Smooth muscle cell (in vitro differentiated cells): ENCODE measurements around the gene P4HA2. TPM values are rescaled to one million over a fixed set of nuclear protein-coding genes. Genes with fewer than 3 reads are reported as not detected.
A peak's percentile ranks its signal among the peaks of the same experiment; 100 is the strongest.

Experiments used
- DNase-seq: peaks from one replicate; lab custom pipeline; 2025; ENCODE audit not compliant: unreplicated experiment; lab: John Stamatoyannopoulos, UW
- H2AFZ ChIP-seq: fragments of 200-600 bp; sonication (generic); 2 replicates; pipeline ENCODE4 v1.6.0; 2016; ENCODE audit warnings: antibody characterized with exemption, low read depth, mild to moderate bottlenecking
- H3F3A ChIP-seq: fragments of 200-600 bp; sonication (generic); 2 replicates; pipeline ENCODE4 v1.6.0; 2017; ENCODE audit warnings: antibody characterized with exemption, low read depth
- H3K27ac ChIP-seq: fragments of 200-600 bp; sonication (generic); 2 replicates; pipeline ENCODE4 v1.5.1; 2016; ENCODE audit warnings: low read depth, mild to moderate bottlenecking
- H3K27me3 ChIP-seq: fragments of 200-600 bp; sonication (generic); 2 replicates; pipeline ENCODE4 v1.6.1; 2016; ENCODE audit warnings: low read depth, mild to moderate bottlenecking
- H3K36me3 ChIP-seq: fragments of 200-600 bp; sonication (generic); 2 replicates; pipeline ENCODE4 v1.5.1; 2016; ENCODE audit warnings: low read depth
- H3K4me1 ChIP-seq: fragments of 200-600 bp; sonication (generic); 2 replicates; pipeline ENCODE4 v1.5.1; 2016; ENCODE audit warnings: low read depth
- H3K4me2 ChIP-seq: fragments of 200-600 bp; sonication (generic); 2 replicates; pipeline ENCODE4 v1.6.0; 2016; ENCODE audit warnings: mild to moderate bottlenecking
- H3K4me3 ChIP-seq: fragments of 200-600 bp; sonication (generic); 2 replicates; pipeline ENCODE4 v1.5.1; 2016; ENCODE audit warnings: mild to moderate bottlenecking
- H3K79me2 ChIP-seq: fragments of 200-600 bp; sonication (generic); 2 replicates; pipeline ENCODE4 v1.6.0; 2016; ENCODE audit warnings: low read depth, mild to moderate bottlenecking
- H3K9ac ChIP-seq: fragments of 200-600 bp; sonication (generic); 2 replicates; pipeline ENCODE4 v1.6.0; 2016; ENCODE audit warnings: low read depth
- H3K9me3 ChIP-seq: fragments of 200-600 bp; sonication (generic); replicated peaks from 2 replicates; pipeline ENCODE4 v1.5.1; 2016; ENCODE audit warnings: low read depth
- H4K20me1 ChIP-seq: fragments of 200-600 bp; sonication (generic); 2 replicates; pipeline ENCODE4 v1.6.0; 2016; ENCODE audit warnings: low read depth
- WGBS: methylation state at CpG from one replicate; pipeline ENCODE4 v1.1.7; 2016; ENCODE audit warnings: low lambda C conversion rate; 5-methylcytosine and 5-hydroxymethylcytosine counted together
- polyA plus RNA-seq: library from polyadenylated mRNA; unstranded; fragments of >200 nt; fragmentation: Nextera tagmentation; extraction: Ambion mirVana; gene quantifications from 2 replicates; pipeline ENCODE4 v1.2.1, GENCODE V29; 2016
- total RNA-seq: library from RNA; depleted of rRNA; stranded (reverse); fragments of >200 nt; gene quantifications from 2 replicates; pipeline ENCODE4 v1.2.3, GENCODE V29; 2014
- TF ChIP-seq, protein P1 (sequence below): fragments of 200-600 bp; sonication (generic); IDR thresholded peaks from 2 replicates; pipeline ENCODE4 v1.5.1; 2017; ENCODE audit warnings: borderline replicate concordance, mild to moderate bottlenecking, antibody characterized with exemption; ENCODE audit not compliant: insufficient read depth, poor library complexity, severe bottlenecking

P4HA2 gene
- total and polyA plus RNA-seq, 2 experiments from 2014 or later, result 352 to 707 TPM

DNA sequence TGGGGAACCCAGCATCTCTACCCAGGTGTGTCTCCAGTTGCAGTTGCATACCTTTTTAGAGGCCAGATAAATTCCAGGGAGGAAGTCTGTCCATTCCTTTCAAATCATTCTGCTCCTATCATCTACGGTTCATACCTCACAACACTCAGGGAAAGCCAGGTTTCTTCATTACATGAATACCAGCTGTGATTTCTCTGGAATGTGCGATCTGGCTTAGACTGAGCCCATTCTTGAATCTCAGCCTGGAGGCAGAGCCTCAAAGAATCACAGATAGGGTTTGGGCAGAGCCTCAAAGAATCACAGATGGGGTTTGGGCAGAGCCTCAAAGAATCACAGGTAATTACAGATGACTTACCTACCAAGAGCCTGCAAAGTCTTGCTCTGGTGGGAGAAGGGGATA is 7.2 kb downstream of the P4HA2 start:
- H3K4me1 ChIP-seq, result no peaks in the 10 kb centered on the region
- no peak overlapping the region for H3K27ac ChIP-seq
- no peak overlapping the region for H3K4me2 ChIP-seq
- H3K9me3 ChIP-seq, result no peaks in the 10 kb centered on the region
- DNase-seq, result no peak
- no peak overlapping the region for H3K4me3 ChIP-seq
- H3K27me3 ChIP-seq, result no peaks in the 10 kb centered on the region
- 74% methylated on average over 2 of the region's 2 CpGs for WGBS
- peaks cover 95% of the 10 kb centered on the region for H4K20me1 ChIP-seq
- no peaks in the 10 kb centered on the region for H3K36me3 ChIP-seq
- H3K9ac ChIP-seq, result no peak overlapping the region
- TF ChIP-seq, protein P1, sequence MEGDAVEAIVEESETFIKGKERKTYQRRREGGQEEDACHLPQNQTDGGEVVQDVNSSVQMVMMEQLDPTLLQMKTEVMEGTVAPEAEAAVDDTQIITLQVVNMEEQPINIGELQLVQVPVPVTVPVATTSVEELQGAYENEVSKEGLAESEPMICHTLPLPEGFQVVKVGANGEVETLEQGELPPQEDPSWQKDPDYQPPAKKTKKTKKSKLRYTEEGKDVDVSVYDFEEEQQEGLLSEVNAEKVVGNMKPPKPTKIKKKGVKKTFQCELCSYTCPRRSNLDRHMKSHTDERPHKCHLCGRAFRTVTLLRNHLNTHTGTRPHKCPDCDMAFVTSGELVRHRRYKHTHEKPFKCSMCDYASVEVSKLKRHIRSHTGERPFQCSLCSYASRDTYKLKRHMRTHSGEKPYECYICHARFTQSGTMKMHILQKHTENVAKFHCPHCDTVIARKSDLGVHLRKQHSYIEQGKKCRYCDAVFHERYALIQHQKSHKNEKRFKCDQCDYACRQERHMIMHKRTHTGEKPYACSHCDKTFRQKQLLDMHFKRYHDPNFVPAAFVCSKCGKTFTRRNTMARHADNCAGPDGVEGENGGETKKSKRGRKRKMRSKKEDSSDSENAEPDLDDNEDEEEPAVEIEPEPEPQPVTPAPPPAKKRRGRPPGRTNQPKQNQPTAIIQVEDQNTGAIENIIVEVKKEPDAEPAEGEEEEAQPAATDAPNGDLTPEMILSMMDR, result no peak
- no peak overlapping the region for H2AFZ ChIP-seq
- H3K79me2 ChIP-seq, result peaks cover 74% of the 10 kb centered on the region
- H3F3A ChIP-seq, result peaks cover 23% of the 10 kb centered on the region

DNA sequence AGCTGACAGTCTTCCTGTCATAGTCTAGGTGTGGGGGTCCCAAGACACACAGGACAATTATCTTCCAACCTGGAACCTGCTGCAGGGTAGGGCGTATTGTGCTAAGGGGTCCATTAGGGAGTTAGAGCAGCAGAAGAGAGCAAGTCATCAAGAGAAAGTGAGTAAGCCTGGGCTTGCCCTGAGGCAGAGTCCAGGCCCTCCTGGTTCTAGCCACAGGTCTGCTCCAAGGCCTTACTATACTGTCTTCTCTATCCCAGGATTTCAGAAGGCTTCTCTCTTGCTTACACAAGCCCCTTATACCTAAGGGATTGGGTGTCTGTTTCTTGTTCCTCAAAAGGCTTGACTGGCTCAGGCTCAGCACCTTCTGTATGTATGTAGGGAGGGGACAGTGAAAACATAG is 7.7 kb downstream of the P4HA2 start:
- H4K20me1 ChIP-seq, result peaks cover 94% of the 10 kb centered on the region
- H3K36me3 ChIP-seq, result no peaks in the 10 kb centered on the region
- no peaks in the 10 kb centered on the region for H3K27me3 ChIP-seq

GRCh38 chr5:132219289-132219970 is 8.2 kb downstream of the P4HA2 start:
- TF ChIP-seq, protein P1, result no peak
- H4K20me1 ChIP-seq, result peaks cover 94% of the 10 kb centered on the region
- H3K9me3 ChIP-seq, result no peaks in the 10 kb centered on the region
- H3K4me2 ChIP-seq, result no peak overlapping the region
- H3K4me1 ChIP-seq, result no peaks in the 10 kb centered on the region
- no peaks in the 10 kb centered on the region for H3K36me3 ChIP-seq
- no peaks in the 10 kb centered on the region for H3K27me3 ChIP-seq
- no peak overlapping the region for H3K4me3 ChIP-seq
- DNase-seq, result no peak
- peaks cover 15% of the 10 kb centered on the region for H3F3A ChIP-seq
- H3K79me2 ChIP-seq, result peaks cover 71% of the 10 kb centered on the region
- H2AFZ ChIP-seq, result no peak overlapping the region
- no peak overlapping the region for H3K27ac ChIP-seq
- 97% methylated on average over 6 of the region's 6 CpGs for WGBS
- no peak overlapping the region for H3K9ac ChIP-seq

More for the DNA sequence above, 7.7 kb downstream of the P4HA2 start:
- H3K79me2 ChIP-seq, result peaks cover 74% of the 10 kb centered on the region
- H3K9me3 ChIP-seq, result no peaks in the 10 kb centered on the region
- H3K4me1 ChIP-seq, result no peaks in the 10 kb centered on the region
- no peak for DNase-seq
- H3K4me2 ChIP-seq, result no peak overlapping the region
- no peak overlapping the region for H2AFZ ChIP-seq
- peaks cover 21% of the 10 kb centered on the region for H3F3A ChIP-seq
- H3K9ac ChIP-seq, result no peak overlapping the region
- H3K27ac ChIP-seq, result no peak overlapping the region
- 94% methylated on average over 1 of the region's 1 CpG for WGBS
- TF ChIP-seq, protein P1, result no peak
- H3K4me3 ChIP-seq, result no peak overlapping the region

GRCh38 chr5:132218321-132218720 is 9.3 kb downstream of the P4HA2 start:
- H3K4me2 ChIP-seq, result no peak overlapping the region
- no peaks in the 10 kb centered on the region for H3K36me3 ChIP-seq
- WGBS, result 93% methylated on average over 4 of the region's 4 CpGs

More at GRCh38 chr5:132218321-132218720, 9.3 kb downstream of the P4HA2 start:
- Histone ChIP-seq H2AFZ (no peak overlapping the region), H3K27ac (peak overlapping the region; percentile 25), H4K20me1 (peaks cover 94% of the 10 kb centered on the region), H3K27me3 (no peaks in the 10 kb centered on the region), H3K4me3 (no peak overlapping the region), H3K4me1 (no peaks in the 10 kb centered on the region), H3K9ac (no peak overlapping the region), H3K79me2 (peaks cover 65% of the 10 kb centered on the region), H3K9me3 (no peaks in the 10 kb centered on the region), H3F3A (peaks cover 7% of the 10 kb centered on the region)
- TF ChIP-seq, protein P1, result no peak
- no peak for DNase-seq
